ENCODE data around the gene RUBCN.
"Not testable (repeated sequence)": the region's sequence is repeated elsewhere in the genome, so short reads cannot be mapped to it uniquely, and the experiment has no call there.

The RUBCN gene

GRCh38 chr3:197680955-197681521 lies 55.7 kb downstream of the RUBCN start:
- DNase-seq: no peak

GRCh38 chr3:197675951-197676350 lies 60.8 kb downstream of the RUBCN start:
- no peak for DNase-seq

- DNase-seq: no peak
These were observed 61.2 kb downstream of the RUBCN start for GRCh38 chr3:197675563-197675860.

DNA sequence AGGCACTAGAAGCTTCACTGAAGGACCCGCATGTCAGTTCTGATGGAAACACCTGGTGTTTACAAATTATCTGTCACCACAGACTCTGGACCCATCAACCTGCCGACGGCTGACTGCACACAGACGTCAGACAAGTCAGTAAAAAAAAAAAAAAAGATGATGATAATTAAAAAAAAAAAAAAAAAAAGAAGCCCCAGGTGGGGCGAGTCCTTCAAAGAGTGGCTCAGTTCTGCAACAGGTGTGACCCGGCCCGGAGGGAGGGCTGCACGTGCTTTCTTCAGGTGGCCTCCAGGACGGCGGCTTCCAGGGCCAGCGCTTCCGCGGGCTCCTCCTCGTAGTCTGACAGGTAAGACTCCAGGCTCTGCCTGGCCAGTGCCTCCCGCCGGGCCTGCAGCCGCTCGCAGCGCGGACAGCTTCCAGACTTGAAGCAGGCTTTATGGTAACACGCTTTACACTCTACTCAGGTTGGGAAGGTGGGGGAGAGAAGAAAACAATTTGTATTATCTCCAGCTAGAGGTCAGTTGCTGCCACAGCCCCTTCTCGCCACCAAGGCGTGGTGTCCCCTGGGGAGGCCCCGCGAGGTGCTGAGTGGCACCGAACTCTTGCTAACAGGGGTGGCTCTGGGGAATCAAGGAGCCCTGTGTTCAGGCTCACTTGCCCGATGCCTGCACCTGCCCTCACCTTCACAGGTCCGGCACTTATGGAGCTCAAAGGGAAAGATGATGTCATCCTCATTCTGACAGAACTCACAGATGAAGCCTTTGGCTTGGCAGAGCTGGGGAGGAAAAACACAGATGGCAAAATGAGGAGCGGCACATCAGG lies 61.8 kb downstream of the RUBCN start:
- DNase-seq: no peak

DNA sequence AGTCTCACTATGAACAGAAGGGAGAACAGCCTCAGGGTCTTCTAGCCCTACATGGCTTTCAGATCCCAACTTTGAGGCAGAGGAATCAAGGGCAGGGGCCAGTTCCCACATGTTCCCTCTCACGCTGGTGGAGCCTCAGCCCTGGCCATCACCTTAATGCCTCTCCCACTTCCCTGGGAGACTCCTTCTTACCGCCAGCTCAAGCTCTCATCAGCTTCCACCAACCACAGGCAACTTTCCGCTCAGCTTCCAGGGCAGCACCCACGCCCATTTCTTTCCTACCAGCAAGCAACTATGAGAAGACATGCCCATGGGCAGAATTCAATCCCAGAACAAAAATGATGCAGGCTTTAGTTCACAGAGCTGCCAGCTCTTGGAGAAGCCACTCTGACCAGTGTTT lies 63.5 kb downstream of the RUBCN start:
- no peak for DNase-seq

GRCh38 chr3:197670361-197670760 lies 66.3 kb downstream of the RUBCN start:
- no peak for DNase-seq

DNA sequence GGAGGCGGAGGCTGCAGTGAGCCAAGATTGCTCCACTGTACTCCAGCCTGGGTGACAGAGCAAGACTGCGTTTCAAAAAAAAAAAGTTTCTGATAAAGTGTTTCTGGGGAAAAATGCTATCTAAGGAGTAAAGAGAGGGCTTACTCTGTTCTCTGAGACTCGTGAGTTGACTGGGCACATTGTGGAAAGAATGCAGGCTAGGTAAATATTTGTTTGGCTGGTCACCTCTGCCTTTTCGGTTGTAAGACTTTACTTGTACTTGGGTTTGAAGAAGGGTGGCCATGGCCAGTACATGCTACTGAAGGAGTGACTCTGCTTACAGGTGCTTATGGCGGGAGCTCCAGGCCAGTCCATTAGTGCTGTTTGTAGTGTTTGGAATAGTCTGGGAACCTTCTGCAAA lies 68.7 kb downstream of the RUBCN start:
- no peak for DNase-seq

GRCh38 chr3:197667293-197667692 lies 69.4 kb downstream of the RUBCN start:
- not testable (repeated sequence) for DNase-seq

- DNase-seq: not testable (repeated sequence)
These were observed 70.4 kb downstream of the RUBCN start for GRCh38 chr3:197666221-197666842.

DNA sequence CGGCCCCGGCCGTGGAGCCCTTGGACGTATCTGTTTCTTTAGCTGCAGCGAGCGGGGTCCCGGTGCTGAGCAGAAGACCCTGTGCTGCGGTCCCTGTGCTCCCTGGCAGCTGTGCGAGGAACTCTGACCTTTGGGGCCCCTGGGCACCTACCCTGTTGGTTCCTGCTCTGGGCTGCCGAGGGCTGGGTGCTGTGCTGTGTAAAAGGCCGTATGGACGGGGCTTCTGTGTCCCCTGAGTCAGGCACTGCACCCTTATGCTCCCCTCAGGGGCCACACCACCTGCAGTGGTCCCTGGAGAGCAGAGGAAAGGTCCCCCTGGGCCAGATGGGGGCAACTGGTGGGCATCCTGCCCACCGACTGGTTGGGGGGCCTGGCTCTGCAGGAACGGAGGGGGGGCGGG lies 71.2 kb downstream of the RUBCN start:
- DNase-seq: not testable (repeated sequence)

DNA sequence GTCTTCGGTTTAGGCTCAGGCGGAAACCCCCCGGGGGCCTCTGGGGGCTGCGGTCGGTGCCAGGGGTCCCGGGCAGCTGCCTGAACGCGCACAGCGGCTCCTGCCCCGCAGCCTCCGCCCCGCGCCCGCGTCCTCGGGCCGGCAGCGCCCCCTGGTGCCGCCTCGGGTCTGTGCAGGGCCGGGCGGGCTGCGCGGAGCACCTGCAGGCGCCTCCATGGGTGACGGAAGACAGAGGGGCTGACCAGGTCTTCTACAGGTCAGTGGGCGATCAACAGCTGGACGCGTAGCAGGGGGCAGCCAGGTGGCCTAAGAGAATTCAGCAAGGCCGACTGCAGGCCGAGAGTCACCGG lies 71.6 kb downstream of the RUBCN start:
- not testable (repeated sequence) for DNase-seq

DNA sequence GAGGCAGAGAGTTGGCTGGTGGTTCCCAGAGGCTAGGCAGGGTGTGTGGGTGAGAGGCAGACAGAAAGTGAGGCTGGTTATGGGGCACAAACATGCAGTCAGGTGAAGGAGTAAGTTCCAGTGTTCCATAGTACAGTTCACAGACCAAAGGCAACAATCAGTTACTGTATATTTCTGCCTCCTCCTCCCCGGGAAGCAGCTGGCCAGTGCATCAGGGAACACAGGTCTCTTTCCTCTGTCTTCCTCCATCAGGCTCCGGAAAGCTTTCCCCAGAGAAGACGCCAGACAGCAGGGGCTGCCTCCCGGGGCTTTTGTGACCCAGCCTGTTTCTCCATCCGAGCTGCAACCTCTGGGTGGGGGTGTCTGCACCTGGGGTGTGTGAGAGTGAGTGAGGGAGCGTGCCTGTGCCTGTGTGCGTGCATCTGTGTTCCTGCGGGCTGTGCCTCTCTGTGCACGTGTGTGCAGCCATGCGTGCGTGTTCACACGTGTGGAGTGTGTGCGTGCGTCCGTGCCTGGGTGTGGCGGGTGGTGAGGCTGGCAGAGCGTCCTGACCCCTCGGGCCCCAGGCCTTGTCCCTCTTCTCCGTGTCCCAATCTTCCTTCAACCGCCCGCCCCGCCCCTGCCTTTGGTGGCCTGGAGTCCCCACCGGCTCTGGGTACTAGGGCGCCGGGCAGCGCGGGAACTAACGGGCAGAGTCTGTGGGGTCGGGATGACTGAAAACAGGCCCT lies 72.1 kb downstream of the RUBCN start:
- DNase-seq: peak in 1 of 2 donors; percentile 22

DNA sequence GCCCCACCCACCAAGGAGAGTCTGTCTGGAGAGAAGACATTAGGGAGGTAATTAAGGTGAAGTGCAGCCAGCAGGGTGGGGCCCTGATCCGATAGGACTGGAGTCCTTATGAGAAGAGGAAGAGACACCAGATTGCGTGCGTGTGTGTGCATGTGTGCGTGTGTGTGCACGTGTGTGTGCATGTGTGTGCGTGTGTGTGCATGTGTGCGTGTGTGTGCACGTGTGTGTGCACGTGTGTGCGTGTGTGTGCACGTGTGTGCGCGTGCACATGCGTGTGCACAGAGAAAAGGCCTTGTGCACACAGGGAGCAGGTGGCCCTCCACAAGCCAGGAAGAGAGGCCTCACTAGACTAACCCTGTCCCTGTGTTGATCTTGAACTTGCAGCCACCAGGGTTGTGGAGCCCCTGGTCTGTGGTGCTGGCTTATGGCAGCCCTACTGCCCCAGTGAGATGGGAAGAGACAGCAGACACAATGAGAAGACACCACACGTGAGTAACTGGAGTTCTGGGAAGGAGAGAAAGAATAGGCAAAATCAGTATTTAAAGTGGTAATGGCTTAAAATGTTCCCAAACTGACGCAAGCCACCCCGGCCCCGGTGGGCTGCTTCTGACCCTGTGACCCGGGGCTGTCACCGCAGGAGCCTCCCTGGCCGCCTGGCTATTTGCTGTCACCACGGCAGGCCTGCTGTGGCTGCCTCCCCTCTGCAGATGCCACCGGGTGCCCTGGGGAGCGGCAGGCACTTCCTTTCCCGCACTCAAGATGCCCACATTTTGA lies 73.2 kb downstream of the RUBCN start:
- DNase-seq: not testable (repeated sequence)

DNA sequence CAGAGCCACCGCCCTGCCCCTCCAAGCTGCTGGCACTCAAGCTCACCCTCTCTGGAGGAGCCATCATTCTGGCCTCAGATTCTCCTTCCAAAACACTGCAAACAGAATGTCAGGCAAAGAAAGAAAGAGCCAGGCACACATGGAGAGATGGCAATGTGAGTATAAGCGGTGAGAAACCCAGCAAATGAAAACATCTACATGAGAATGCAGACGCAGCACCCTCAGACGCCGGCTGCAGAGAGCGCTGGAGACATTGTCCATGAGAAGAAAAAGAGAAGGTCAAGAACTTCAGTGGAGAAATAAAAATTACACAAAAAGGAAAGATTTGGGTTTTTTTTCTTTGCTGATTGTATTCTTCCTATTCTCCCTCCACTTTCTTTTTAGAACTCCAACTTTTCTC lies 74.4 kb downstream of the RUBCN start:
- DNase-seq: not testable (repeated sequence)

- DNase-seq: not testable (repeated sequence)
These were observed 74.8 kb downstream of the RUBCN start for GRCh38 chr3:197661874-197662273.

DNA sequence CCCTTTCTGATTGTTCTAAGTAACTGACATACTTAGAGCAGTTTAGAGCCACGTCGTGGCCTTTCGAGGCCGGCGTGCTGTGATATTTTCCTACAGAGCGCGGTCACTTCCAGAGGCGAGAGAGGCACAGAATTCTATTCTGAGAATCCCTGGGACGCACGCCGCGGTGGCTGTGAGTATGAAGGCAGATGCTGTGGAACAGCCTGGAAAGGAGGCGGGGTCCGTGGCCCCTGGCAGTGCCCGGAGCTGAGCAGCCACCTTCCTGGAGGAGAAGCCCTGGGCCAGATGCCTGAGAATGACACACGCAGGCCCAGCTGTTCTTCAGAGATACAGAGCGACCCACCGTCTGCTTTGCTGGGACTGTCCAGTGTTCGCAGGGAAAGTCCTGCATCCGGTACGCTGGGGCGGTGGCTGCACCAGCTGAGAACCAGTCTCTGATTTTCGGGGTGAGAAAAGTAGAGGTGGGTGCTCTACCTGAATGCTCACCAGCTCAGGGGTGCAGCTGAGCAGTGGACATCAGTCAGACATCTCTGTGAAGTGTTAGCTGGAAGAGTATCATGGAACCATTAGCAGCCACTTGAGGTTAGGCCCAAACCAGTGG lies 75.4 kb downstream of the RUBCN start:
- not testable (repeated sequence) for DNase-seq

- DNase-seq: not testable (repeated sequence)
These were observed 77.0 kb downstream of the RUBCN start for GRCh38 chr3:197659701-197660100.

DNA sequence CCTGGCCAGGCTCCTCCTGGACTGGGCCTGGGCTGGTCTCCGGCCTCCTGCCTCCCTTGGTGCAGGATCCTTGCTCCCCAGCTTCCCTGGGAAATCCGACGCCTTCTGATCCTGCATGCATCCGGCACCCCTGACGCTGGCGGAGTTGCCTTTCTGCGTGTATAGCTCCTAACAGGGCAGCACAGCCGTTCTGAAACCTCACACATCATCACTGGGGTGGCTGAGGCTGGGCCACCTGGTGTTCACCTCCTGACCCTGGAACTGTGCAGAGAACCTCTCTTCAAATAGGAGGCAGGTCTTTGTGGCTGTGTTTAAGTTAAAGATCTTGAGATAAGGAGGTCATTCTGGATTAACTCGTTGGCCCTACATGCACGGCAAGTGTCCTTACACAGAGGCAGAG lies 77.6 kb downstream of the RUBCN start:
- DNase-seq: not testable (repeated sequence)

DNA sequence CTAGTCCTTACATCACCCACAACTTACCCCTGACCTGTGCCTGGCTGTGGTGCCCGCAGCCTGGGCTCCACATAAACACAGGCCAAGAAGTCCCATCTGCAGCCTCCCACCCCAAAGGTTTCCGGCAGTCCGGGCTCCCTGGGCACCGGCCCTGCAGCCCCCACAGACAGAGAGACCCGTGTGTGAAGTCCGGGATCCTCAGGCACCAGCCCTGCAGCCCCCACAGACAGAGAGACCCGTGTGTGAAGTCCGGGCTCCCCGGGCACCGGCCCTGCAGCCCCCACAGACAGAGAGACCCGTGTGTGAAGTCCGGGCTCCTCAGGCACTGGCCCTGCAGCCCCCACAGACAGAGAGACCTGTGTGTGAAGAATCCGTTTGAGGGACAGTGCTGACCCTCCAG lies 78.0 kb downstream of the RUBCN start:
- DNase-seq: not testable (repeated sequence)

DNA sequence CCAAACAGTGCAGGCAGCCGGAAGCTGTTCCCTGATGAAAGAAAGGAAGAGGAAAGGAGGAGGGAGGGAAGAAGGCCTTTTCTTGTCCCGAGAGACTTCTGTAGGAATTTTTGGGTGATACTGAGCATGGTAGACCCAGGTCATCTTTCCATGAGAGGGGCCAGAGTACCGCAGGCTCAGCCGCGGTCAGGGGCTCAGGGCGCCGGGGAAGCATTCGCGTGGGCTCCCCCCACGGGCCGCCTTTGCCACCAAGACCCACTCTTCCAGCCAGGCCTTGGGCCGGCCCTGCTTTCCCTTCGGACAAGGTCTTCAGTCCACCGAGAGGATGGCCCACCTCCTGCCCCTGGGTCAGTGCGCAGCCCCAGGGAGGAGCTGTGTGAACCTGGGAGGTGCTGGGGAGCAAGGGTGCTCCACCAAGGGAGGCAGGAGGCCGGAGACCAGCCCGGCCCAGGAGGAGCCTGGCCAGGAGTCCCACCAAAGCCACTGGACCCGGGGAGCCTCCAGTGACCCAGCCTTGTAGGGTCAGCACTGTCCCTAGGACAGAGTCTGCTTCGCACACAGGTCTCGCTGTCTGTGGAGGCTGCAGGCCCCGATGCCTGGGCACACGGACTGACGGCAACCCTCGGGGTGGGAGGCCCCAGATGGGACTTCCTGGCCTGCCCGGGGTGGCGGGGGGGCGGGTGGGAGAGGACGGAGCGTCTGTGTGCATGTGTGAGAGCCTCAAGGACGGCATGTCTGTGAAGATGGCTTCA lies 79.0 kb downstream of the RUBCN start:
- DNase-seq: not testable (repeated sequence)

DNA sequence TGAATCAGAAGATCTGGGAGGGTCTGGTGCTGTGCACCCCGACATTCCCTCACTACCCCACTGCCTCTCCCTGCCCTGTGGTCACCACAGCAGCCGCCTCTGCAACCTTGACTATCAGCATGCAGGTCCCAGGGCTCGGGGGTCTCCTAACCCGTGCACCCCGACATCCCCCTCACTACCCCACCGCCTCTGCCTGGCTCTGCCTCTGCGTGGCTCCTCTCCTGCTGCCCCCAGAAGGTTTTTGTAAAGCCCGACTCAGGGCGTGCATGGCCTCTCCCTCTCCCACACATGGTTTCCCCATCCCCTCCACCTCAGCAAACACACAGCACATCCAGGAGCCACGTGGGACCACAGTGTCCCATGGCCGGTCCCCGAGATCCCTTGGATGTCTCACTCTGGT lies 79.7 kb downstream of the RUBCN start:
- not testable (repeated sequence) for DNase-seq

DNA sequence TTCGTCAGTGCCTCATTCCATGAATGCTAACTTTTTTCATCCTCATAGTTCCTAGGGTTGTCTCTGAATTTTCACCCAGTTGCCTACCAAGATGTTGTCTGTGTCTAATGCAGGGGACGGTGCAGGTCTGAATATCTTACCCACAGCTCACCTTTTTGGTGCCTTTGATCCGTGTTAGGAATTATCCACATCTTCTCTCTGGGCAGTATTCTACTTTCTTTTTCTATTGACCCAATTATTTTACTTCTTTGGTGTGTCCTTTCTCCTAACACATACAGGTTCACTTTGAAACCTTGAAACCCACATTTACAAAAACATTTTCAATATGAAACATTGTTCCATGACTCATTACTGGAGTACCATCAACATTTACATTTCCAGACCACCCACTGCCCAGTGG lies 80.6 kb downstream of the RUBCN start:
- not testable (repeated sequence) for DNase-seq
